MG63 (cell line): ENCODE results near the gene KCP. TPM values are rescaled to one million over a fixed set of nuclear protein-coding genes. Genes with fewer than 3 reads are reported as not detected.

Experiments
- DNase-seq: peaks from one replicate; pipeline ENCODE4 v3.0.0-alpha.2; 2020
- H3K27me3 ChIP-seq: fragments of 250-450 bp; sonication (Bioruptor Pico); 2 replicates; pipeline ENCODE4 v1.5.1; 2020; ENCODE audit warnings: mild to moderate bottlenecking, moderate library complexity
- H3K36me3 ChIP-seq: fragments of 250-450 bp; sonication (Bioruptor Pico); 2 replicates; pipeline ENCODE4 v1.5.1; 2020; ENCODE audit warnings: mild to moderate bottlenecking, moderate library complexity
- H3K4me3 ChIP-seq: fragments of 250-450 bp; sonication (Bioruptor Pico); 2 replicates; pipeline ENCODE4 v1.5.1; 2020; ENCODE audit warnings: mild to moderate bottlenecking, moderate library complexity
- H3K9me3 ChIP-seq: fragments of 250-450 bp; sonication (Bioruptor Pico); 2 replicates; pipeline ENCODE4 v1.5.1; 2020; ENCODE audit warnings: mild to moderate bottlenecking, moderate library complexity
- total RNA-seq: library from RNA; depleted of rRNA; stranded (reverse); fragments of >200 nt; shearing (Covaris generic); gene quantifications from 2 replicates; pipeline ENCODE4 v1.2.3, GENCODE V29; 2014; ENCODE audit warnings: low replicate concordance

Gene KCP
- total RNA-seq, 1 experiment from 2014 or later = not detected

GRCh38 chr7:128876978-128877755, 33.3 kb downstream of the KCP start:
- Histone ChIP-seq H3K27me3 (no peaks in the 10 kb centered on the region), H3K9me3 (no peaks in the 10 kb centered on the region), H3K36me3 (no peaks in the 10 kb centered on the region), H3K4me3 (no peak overlapping the region)
- DNase-seq = no peak

DNA sequence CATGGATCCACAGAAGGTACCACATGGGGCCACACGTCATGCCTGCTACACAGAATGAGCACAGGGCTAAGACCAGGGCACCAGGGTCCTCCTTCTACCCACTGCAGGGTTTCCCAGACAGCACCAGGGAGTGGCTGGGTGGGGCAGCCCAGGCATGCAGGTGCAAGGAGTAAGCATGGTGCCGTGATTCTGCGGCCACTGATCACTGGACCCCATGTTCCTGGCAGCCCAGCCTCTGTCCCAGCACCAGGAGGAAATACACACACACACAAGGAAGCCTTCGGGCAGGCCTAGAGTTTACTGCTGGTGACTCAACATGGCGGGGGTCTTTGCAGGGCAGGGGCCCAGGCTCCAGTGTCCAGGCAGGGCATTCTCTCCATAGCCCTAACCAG, 33.9 kb downstream of the KCP start:
- no peaks in the 10 kb centered on the region for H3K27me3 ChIP-seq
- DNase-seq = no peak
- no peak overlapping the region for H3K4me3 ChIP-seq
- H3K36me3 ChIP-seq = no peaks in the 10 kb centered on the region
- no peaks in the 10 kb centered on the region for H3K9me3 ChIP-seq

DNA sequence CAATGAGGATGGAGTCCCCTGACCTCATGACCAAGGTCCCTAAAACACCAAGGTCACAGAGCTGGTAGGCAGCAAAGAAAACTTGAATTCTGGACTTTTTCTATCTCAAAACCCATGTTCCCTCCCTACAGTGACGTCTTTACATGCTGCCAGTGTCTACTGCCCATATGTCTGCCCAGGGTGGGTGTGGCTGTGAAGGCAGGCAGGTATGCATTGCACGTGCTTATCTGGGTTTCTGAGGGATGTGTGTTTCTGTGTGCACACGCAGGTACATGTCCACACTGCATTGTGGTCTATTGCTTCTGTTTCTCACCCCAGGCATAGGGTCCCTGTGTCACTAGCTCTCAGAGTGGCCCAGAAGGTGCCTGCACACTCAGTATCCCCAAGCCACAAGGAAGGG, 34.4 kb downstream of the KCP start:
- H3K9me3 ChIP-seq = no peaks in the 10 kb centered on the region
- H3K4me3 ChIP-seq = no peak overlapping the region
- H3K27me3 ChIP-seq = no peaks in the 10 kb centered on the region
- no peak for DNase-seq
- H3K36me3 ChIP-seq = no peaks in the 10 kb centered on the region

DNA sequence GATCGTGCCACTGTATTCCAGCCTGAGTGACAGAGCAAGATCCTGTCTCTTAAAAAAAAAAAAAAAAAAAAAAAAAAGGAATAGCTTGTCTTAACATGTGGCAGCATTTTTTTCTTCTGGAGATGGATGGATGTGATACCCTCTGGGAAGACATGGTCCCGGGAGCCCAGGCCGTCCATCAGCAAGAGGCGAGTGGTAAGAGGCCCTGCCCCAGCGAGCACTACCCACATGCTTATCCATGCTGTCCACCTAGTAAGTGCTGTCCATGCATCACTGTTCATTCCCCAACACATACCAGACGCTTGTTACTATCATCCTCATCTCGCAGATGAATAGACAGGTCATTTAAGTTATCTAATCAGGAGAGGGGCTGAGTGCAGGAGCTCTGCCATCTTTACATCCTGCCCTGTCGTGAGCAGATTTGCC, 35.0 kb downstream of the KCP start:
- H3K36me3 ChIP-seq = no peaks in the 10 kb centered on the region
- no peak overlapping the region for H3K4me3 ChIP-seq
- H3K27me3 ChIP-seq = no peaks in the 10 kb centered on the region
- H3K9me3 ChIP-seq = no peaks in the 10 kb centered on the region
- no peak for DNase-seq

- no peaks in the 10 kb centered on the region for H3K27me3 ChIP-seq
- no peak for DNase-seq
- no peaks in the 10 kb centered on the region for H3K36me3 ChIP-seq
- H3K4me3 ChIP-seq = no peak overlapping the region
- H3K9me3 ChIP-seq = no peaks in the 10 kb centered on the region
Measured at GRCh38 chr7:128874140-128875031, 36.1 kb downstream of the KCP start.

DNA sequence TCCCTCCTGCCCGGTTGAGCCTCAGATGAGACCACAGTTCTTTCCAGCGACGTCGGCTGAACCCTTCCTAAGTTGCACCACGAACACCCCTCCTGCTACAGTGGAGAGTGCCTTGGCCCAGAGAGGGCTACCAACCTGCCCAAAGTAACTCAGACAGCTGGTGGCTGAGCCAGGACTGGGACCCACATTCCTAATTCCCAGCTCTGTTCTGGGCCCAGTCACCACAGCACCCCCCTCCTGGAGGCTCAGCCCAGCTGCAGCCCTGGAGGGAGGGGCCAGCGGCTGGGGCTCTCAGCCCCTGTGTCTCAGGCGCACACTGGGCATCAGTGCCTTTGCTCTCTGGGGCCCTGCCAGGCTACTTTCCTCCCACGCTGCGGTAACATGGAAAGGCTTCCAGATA, 37.3 kb downstream of the KCP start:
- Histone ChIP-seq H3K36me3 (no peaks in the 10 kb centered on the region), H3K4me3 (no peak overlapping the region), H3K27me3 (no peaks in the 10 kb centered on the region), H3K9me3 (no peaks in the 10 kb centered on the region)
- no peak for DNase-seq

- Histone ChIP-seq H3K36me3 (no peaks in the 10 kb centered on the region), H3K27me3 (no peaks in the 10 kb centered on the region), H3K4me3 (no peak overlapping the region), H3K9me3 (no peaks in the 10 kb centered on the region)
- DNase-seq = no peak
Measured at GRCh38 chr7:128872394-128872824, 38.1 kb downstream of the KCP start.

DNA sequence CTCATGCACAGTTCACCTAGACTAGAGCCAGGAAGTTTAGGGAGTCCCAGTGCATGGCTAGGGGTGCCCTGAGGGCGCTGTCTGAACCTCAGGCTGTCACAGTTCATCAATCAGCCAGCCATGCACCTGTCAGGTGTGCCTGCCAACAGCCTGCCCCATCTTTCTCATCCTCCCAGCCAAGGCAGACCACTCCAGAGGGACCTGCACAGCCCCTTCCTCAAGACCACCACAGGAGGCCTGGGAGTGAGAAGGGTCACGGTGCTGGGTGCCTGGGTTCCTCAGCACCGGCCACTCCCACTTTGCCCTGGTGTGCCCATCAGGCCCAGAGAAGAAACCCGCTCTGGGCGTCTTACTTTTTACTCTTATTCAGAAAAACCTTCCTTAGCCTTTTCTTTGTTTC, 39.5 kb downstream of the KCP start:
- H3K4me3 ChIP-seq = no peak overlapping the region
- no peak for DNase-seq
- no peaks in the 10 kb centered on the region for H3K9me3 ChIP-seq
- no peaks in the 10 kb centered on the region for H3K27me3 ChIP-seq
- H3K36me3 ChIP-seq = no peaks in the 10 kb centered on the region

DNA sequence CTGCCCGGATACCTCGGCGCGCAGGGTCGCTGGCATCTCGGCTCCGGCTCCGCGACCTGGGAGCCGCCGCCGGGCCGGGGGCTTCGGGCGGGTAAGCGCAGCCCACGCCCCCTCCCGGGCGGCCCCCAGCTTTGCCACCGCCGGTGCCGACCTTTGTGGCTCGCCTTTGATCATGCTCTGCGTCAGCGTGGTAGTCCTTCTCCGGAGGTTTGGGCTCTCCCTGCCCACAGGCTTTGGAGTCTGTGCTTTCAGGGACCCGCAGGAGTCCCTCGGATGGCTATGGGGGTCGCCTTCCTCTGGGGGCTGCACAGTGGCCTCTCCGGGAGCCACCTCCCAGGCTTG, 40.6 kb downstream of the KCP start:
- DNase-seq = no peak
- Histone ChIP-seq H3K9me3 (no peaks in the 10 kb centered on the region), H3K36me3 (0 out of 2 replicates have a peak, but pooled peaks cover 4% of the 10 kb centered on the region), H3K4me3 (no peak overlapping the region), H3K27me3 (no peaks in the 10 kb centered on the region)

- DNase-seq = no peak
- 0 out of 2 replicates have a peak, but pooled peaks cover 6% of the 10 kb centered on the region for H3K36me3 ChIP-seq
- no peaks in the 10 kb centered on the region for H3K27me3 ChIP-seq
- H3K4me3 ChIP-seq = no peak overlapping the region
- no peaks in the 10 kb centered on the region for H3K9me3 ChIP-seq
Measured at GRCh38 chr7:128869138-128869943, 41.2 kb downstream of the KCP start.

DNA sequence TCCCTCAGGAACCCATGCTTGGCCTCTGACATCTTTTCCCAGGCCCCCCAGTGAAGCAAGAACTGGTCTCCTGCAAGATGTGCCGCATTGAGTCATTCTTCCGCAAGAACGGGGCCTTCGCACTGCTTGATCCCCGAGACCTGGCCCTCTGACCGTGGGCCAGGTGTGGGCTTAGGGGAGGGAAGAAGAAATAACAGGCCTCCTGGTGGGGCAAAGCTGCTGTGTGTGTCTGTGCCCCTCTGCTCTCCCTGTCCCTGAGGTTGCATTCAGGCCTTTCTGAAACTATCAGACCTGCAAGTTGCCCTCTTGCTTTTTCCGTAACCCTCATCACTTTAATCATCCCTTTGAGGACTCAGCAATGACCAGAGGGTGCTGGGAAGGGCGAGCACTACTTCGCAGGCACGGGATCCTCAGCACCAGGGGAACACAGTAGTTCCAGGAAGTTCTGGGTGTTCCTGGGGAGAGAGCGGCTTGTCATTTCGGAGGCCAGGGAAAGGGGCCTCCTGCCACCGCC, 41.8 kb downstream of the KCP start:
- Histone ChIP-seq H3K36me3 (0 out of 2 replicates have a peak, but pooled peaks cover 6% of the 10 kb centered on the region), H3K9me3 (no peaks in the 10 kb centered on the region), H3K27me3 (no peaks in the 10 kb centered on the region), H3K4me3 (no peak overlapping the region)
- DNase-seq = no peak

DNA sequence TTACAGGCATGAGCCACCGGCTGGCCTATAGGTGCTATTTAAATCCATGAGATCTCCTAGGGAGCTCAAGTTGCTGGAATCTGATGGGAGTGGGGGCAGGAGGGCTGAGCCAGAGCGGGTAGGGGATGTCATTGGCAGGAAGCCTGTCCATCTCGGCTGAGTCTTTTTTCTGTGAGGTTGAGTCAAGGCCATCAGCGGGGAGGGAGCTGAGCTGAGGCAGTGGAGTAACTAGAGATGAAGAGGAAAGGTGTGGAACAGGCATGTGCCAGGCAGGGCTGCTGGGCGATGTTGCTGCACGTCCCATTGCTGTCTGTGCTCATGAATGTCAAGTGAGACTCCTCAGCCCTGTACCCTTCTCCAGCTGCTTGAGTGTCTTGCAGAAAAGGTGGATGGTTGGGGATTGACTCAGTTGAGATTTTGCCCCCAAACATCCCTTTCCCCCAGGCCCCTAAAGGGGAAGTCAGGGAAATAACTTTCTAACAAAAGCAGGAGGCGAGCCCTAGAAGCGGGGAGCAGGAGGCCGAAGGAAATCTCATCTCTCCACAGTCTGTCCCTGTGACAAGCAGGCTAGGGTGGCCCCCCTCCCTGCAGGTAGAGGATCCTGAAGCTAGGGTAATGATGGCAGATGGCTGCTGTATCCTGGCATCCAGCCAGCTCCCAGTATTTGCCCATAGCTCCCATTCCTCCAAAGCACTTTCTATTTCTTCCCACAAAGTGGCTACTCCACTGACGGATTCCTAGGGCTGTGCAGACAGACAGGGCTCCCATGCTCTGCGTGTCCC, 42.5 kb downstream of the KCP start:
- no peak for DNase-seq
- Histone ChIP-seq H3K36me3 (0 out of 2 replicates have a peak, but pooled peaks cover 6% of the 10 kb centered on the region), H3K27me3 (no peaks in the 10 kb centered on the region), H3K4me3 (no peak overlapping the region), H3K9me3 (no peaks in the 10 kb centered on the region)

DNA sequence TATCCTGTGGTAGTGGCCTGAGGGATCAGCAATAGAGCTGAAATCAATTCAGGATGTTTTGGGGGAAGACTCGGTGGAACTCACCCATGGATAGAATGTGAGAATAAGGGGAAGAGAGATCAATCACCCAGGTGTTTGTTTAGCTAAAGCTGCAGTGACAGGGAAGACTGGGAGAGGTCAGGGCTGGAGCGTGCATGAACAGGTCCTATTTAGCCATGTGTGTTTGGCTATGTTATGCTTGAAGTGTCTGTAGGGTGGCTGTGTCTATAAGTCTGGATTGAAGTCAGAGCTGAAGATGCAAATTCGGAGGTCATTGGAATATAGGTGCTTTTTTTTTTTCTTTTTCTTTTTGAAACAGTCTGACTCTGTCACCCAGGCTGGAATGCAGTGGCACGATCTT, 43.3 kb downstream of the KCP start:
- DNase-seq = no peak
- H3K27me3 ChIP-seq = no peaks in the 10 kb centered on the region
- no peaks in the 10 kb centered on the region for H3K9me3 ChIP-seq
- 0 out of 2 replicates have a peak, but pooled peaks cover 6% of the 10 kb centered on the region for H3K36me3 ChIP-seq
- no peak overlapping the region for H3K4me3 ChIP-seq

GRCh38 chr7:128865996-128866877, 44.3 kb downstream of the KCP start:
- no peak for DNase-seq
- no peaks in the 10 kb centered on the region for H3K27me3 ChIP-seq
- 0 out of 2 replicates have a peak, but pooled peaks cover 6% of the 10 kb centered on the region for H3K36me3 ChIP-seq
- no peaks in the 10 kb centered on the region for H3K9me3 ChIP-seq
- no peak overlapping the region for H3K4me3 ChIP-seq

DNA sequence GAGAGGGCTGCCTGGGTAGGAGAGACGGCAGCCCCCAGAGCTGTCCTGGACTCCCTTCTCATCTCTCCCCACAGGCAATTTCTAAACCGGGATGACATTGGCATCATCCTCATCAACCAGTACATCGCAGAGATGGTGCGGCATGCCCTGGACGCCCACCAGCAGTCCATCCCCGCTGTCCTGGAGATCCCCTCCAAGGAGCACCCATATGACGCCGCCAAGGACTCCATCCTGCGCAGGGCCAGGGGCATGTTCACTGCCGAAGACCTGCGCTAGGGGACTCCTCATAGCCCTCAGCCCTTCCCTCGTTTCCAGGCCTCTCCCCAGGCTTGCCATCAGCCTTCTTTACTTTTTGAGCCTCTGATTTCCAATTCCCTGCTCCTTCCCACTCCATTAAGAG, 45.2 kb downstream of the KCP start:
- no peak for DNase-seq
- H3K9me3 ChIP-seq = no peaks in the 10 kb centered on the region
- no peaks in the 10 kb centered on the region for H3K27me3 ChIP-seq
- H3K36me3 ChIP-seq = 0 out of 2 replicates have a peak, but pooled peaks cover 6% of the 10 kb centered on the region
- no peak overlapping the region for H3K4me3 ChIP-seq
